PFSK-1 (cell line): ENCODE measurements around the gene PRDM12.

Experiments used
- FOXP2 ChIP-seq: optimal IDR thresholded peaks from 2 replicates; pipeline ENCODE3; 2011; ENCODE audit warnings: borderline replicate concordance, control low read depth, inconsistent platforms; ENCODE audit not compliant: insufficient read depth; ENCODE audit errors: extremely low read length, extremely low read depth
- POLR2AphosphoS5 ChIP-seq: IDR thresholded peaks from 2 replicates; pipeline ENCODE4 v1.6.1; 2012; ENCODE audit warnings: low read depth, mild to moderate bottlenecking, control low read depth, low read length, moderate library complexity
- REST ChIP-seq, 2 experiments: IDR thresholded peaks; 2 replicates each; pipeline versions ENCODE4 v1.6.1 to v1.8.0; 2011 to 2012; ENCODE audit warnings: low read depth in 2 of 2, low read length in 2 of 2, control low read depth in 1 of 2, inconsistent platforms in 1 of 2, mild to moderate bottlenecking in 1 of 2, moderate library complexity in 1 of 2; ENCODE audit not compliant: insufficient read depth in 1 of 2
- SIN3A ChIP-seq: IDR thresholded peaks from 2 replicates; pipeline ENCODE4 v1.6.1; 2012; ENCODE audit warnings: mild to moderate bottlenecking, low read length, moderate library complexity, borderline replicate concordance; ENCODE audit not compliant: insufficient read depth
- TAF1 ChIP-seq: IDR thresholded peaks from 2 replicates; pipeline ENCODE4 v1.6.1; 2012; ENCODE audit warnings: low read length, control low read depth, borderline replicate concordance; ENCODE audit not compliant: insufficient read depth

The PRDM12 gene

DNA sequence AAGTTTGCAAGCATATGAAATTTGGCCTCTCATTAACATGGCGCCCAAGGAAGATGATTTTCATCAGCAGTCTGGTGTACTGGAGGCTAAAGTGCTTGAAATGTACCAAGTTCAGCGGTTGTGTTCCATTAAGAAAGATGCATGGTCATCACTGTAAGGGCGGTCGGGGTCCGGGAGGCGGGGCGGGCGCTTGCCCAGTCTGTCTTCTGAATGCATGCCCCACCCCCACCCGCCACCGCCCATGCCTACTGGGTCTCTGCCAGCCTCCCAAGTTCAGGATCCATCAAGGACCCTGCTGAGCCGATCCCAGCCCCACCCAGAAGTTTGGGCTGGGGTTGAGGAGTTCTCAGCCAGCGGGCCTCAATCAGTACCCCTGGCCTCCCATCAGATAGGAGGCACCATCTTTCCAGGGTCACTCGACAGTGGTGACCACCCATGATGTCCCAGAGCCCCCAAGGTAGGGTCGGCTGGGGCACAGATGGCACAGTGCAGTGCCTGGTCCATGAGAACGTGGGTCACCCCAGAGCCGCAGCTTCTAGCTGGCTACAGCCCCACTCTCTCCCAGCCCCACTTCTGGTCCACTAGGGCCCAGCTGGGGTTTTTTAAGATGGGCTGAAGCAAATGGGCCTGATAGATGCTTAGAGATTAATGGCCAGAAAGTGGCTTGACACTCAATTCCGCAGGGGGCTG lies 24.4 kb upstream of the PRDM12 start:
- TF ChIP-seq SIN3A: no peak
- TF ChIP-seq FOXP2: no peak
- no peak for TF ChIP-seq POLR2AphosphoS5
- no peak for TF ChIP-seq TAF1
- TF ChIP-seq REST (IDR thresholded peaks at IDR 0.05; ENCODE audit: insufficient read depth in 1 of 2, low read depth in 2 of 2, low read length in 2 of 2): no peak

DNA sequence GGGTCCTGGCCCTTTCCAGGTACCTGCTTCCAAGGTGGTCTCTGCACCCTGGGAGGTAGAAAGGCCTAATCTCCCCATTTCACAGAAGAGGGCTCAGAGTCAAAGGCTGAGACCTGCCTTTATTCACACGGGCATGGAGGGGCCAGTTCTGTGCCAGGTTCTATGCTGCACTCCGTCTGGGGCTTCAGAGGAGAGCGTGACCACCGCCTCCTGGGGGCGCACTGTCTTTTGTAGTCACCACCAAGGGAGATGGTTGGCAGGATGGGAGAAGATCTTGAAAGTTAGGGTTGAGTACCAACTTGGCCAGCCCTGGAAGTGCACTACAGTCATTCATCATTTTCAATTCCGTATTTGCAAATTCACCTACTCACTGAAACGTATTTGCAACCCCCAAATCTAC lies 23.7 kb upstream of the PRDM12 start:
- no peak for TF ChIP-seq POLR2AphosphoS5
- no peak for TF ChIP-seq FOXP2
- no peak for TF ChIP-seq SIN3A
- no peak for TF ChIP-seq REST (IDR thresholded peaks at IDR 0.05; ENCODE audit: insufficient read depth in 1 of 2, low read depth in 2 of 2, low read length in 2 of 2)
- TF ChIP-seq TAF1: no peak

DNA sequence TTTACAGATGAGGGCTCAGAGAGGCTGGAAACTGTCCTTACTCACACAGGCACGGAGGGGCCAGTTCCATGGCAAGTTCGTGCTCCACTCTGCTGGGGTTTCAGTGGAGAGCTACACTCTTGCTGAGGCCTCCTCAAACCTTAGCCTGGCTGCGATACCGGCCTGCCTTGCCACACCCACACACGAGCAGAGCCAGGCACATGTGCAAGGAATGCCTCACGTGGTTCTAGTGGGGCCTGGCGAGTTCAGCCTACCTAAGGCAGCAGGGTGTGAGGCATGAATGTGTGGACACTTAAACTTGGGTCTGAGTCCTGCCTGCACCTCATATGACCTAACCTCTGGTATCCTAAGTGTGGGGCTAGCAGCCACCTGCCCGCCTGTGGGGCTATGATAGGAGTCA lies 21.5 kb upstream of the PRDM12 start:
- TF ChIP-seq REST (IDR thresholded peaks at IDR 0.05; ENCODE audit: insufficient read depth in 1 of 2, low read depth in 2 of 2, low read length in 2 of 2): no peak

DNA sequence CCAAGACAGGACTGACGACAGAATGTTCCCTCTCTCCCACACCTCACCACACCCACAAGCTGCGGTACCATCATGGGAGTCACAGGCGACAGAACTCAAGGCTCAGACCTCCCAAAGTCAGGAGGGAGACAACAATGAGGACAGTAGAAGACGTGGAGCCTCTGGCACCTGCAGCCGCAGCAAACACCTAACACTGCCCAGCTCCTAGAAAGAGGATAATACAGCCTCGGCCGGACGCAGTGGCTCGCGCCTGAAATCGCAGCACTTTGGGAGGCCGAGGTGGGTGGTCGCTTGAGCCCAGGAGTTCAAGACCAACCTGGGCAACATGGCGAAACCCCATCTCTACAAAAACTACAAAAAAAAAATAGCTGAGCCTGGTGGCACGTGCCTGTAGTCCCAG lies 13.2 kb upstream of the PRDM12 start:
- TF ChIP-seq POLR2AphosphoS5 (no peak), REST (IDR thresholded peaks at IDR 0.05; ENCODE audit: insufficient read depth in 1 of 2, low read depth in 2 of 2, low read length in 2 of 2) (no peak), FOXP2 (no peak), SIN3A (no peak), TAF1 (no peak)

GRCh38 chr9:130651752-130652151 lies 12.6 kb upstream of the PRDM12 start:
- no peak for TF ChIP-seq SIN3A
- TF ChIP-seq FOXP2: no peak
